COR-L47 (cell line): ENCODE data around the gene GAP43.

Experiments
- DNase-seq: peaks from one replicate; lab custom pipeline; 2025; lab: John Stamatoyannopoulos, UW

The GAP43 gene

GRCh38 chr3:115627180-115628074 is 4.1 kb downstream of the GAP43 start:
- peak; percentile 14 for DNase-seq

DNA sequence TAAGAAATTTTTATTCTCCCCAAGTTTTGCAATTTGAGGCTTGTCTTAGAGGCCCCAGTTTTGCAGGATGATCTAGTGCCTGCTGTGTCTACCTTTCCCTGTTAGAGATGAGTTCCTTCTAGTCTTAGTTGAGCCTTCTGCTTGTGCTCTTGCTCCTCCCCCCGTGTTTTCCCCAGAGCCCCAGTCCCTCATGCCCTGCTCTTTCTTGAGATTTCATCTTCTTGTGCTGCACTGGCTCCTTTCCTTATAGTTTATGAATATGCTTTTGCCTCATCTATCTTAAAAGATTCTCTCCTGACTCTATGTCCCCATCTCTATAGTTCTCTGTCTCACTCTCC is 4.7 kb downstream of the GAP43 start:
- no peak for DNase-seq

- DNase-seq = no peak
These were observed 7.5 kb downstream of the GAP43 start for GRCh38 chr3:115630850-115631249.

DNA sequence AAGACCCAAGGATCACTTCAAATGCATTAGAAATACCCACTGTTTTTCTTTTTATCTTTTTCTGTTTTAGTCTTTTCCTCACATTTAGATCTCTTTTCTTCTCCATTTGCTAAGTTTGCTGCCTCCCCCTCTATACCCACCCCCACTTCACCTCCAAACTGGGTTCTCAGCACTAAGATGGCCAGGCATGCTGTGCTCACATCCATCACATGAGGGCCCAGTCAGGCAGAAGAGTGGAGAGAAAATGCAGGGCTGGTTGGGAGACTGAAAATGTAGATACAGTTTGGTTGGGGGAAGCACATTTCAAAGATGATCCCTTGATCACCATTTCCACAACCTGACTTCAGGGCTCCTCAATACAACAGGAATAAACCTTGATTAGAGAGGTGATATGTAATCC is 8.7 kb downstream of the GAP43 start:
- no peak for DNase-seq

- DNase-seq = no peak
These were observed 10.2 kb downstream of the GAP43 start for GRCh38 chr3:115633467-115633866.

GRCh38 chr3:115634052-115634451 is 10.7 kb downstream of the GAP43 start:
- DNase-seq = no peak

GRCh38 chr3:115635406-115635805 is 12.1 kb downstream of the GAP43 start:
- DNase-seq = no peak

- no peak for DNase-seq
These were observed 14.9 kb downstream of the GAP43 start for GRCh38 chr3:115638241-115638640.

DNA sequence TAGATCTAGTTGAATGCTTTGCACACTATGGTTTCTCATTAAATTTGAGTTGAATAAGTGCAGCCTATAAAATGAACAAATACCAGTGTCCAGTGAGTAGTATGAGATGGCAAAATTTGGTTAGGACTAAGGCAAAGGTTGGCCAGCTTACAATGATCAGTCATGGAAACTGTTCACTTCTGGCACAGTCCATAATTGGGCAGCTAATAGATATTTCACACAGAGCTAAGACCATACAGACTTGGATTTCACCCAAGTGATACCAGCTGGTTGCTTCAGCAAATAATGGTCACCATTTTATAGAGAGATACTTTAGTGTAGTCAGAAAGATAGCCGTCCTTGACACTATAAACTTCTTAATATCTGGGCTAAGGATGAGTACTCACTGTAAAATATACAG is 15.7 kb downstream of the GAP43 start:
- DNase-seq = peak; percentile 68

GRCh38 chr3:115644391-115644790 is 21.1 kb downstream of the GAP43 start:
- DNase-seq = no peak

DNA sequence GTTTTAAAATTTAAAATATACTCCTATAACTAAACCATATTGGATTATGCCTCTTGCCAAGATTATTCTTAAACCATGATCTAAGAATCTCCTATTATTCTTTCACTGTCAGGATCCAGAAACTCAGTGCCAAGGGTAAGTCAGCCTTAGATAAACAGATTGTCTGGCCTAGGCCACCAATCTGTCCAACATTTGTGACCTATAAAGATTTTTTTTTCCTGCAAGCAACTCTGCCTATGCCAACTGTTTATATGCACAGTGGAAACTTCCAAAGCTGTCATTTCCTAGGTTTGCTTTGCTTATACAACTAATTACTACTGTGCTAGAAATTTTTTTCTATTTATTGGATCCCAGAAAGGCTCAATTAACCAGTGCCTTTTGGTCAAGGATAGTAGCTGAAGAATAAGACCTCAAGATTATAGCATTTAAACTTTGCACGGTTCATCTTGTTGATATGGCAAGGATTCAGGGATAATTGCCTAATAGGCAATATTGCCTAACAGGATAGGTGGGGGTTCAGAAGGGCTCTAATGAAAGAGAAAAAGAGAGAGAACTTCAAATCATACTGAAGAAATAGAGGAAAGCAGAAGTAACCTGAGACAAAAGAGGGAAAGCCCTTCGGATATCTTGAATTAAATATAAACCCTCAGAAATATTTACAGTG is 22.8 kb downstream of the GAP43 start:
- DNase-seq = no peak

GRCh38 chr3:115648559-115648958 is 25.2 kb downstream of the GAP43 start:
- no peak for DNase-seq

DNA sequence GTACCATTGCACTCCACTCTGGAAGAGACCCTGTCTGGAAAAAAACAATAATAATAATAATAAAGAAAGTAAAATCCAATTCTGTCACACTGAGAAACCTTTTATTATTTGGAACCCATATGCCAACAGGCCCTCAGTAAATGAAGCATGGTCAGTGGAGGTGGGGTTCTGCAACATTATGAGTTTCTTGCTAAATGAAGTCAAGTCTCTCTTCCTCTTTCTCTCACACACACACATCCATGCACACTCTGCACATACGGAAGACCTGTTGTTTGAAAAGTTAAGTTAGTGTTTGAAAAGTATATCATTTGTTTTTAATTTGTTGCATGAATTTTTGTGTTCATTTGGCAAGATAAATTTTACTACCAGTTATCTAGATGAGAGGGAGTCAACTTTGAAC is 27.8 kb downstream of the GAP43 start:
- DNase-seq = no peak

DNA sequence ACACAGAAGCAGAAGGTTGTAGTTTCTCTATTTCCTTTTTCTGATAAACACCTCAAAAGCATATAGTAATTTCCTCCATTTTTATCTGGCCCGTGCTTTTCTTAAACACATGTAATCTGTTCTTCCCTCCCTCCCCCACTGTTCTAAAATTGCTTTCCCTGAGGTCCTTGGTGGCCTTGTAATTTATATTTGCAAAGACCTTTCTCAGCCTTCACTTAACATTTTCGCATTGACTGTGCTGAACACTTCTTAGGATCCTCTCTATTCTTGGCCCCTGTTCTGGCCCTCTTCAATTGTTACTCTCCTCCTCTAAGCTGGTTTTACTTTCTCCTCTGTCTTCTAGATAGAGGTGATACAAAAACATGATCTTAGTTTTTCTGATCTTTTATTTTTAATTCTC is 28.3 kb downstream of the GAP43 start:
- DNase-seq = no peak

GRCh38 chr3:115652738-115653137 is 29.4 kb downstream of the GAP43 start:
- no peak for DNase-seq

GRCh38 chr3:115655761-115656282 is 32.5 kb downstream of the GAP43 start:
- DNase-seq = no peak

- no peak for DNase-seq
These were observed 33.9 kb downstream of the GAP43 start for GRCh38 chr3:115657168-115657567.

- no peak for DNase-seq
These were observed 34.7 kb downstream of the GAP43 start for GRCh38 chr3:115658032-115658336.

DNA sequence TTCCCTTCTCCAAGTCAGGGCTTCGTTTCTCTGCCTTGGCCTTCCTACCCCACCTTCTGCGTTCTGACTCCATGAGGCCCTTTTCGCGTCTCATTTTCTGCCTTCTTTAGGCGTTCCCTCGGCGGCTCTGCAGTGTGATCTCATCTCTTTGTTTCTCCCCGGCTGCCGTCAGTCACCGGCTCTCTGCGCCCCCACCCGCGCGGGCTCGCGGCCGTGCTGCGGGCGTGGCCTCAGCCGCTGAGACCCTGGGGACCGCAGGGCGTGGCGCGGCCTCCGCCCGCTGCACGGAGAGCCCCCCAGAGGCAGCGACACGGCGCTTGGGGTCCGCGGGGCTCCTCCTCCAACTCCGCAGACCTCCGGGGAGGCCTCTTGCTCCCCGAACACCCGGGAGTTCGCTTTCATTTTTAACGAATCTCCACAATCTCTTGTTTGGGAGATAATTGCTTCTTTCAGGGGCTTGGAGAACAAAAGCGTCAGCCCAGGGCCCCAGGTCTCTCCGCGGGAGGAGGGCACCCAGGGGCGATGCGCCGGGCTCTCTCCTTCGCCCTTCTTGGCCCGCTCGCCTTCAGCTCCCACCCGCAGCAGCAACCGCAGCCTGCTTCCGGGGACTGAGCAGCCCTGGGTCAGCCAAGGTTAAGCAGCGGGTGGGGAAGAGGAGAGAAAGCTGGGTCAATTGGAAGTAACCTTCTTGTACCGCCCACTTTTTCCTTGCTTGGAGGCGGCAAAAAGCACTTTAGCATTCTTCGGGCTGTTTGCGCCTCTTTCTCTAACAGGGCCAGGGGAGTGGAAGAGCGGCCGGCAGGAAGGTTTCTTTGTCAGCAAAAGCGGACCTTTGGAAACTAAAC is 35.2 kb downstream of the GAP43 start:
- DNase-seq = peak; percentile 83

- DNase-seq = no peak
These were observed 36.2 kb downstream of the GAP43 start for GRCh38 chr3:115659253-115660220.

DNA sequence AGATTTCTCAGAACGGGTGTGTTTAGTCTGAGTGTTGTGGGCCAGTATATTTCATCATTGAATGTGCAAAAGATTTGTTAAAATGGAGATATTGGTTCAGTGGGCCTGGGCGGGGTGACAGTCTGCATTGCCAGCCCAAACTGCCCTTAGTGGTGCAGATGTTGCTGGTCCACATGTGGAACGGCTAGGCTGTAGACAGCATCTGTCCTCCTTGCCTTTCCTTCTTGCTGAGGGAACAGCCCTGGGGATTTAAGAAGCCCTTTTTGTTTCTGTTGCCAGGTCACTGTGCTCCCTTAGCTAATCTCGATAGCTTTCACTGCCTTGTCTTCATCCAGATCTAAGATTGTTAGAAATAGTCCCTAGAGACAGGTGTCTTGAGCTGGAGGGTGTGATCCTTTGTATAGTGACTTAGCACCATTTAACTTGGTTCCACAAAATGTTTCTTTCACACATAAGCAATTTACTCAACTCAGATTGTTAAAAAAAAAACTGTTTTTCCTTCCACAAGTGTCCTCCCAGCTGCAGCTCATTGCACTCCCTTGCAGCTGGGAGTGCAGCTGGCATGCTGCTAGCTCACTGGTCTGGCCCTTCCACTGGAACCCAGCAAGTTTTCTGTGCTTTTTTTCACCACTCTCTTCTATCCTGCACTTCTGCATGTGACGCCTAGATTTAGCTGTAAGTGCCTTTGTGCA is 37.5 kb downstream of the GAP43 start:
- DNase-seq = no peak
